Panc1 (cell line): Measurements from ENCODE around the gene PRR15. TPM values are rescaled to one million over a fixed set of nuclear protein-coding genes. Genes with fewer than 3 reads are reported as not detected.
"Not testable (repeated sequence)": the region's sequence is repeated elsewhere in the genome, so short reads cannot be mapped to it uniquely, and the experiment has no call there.

Source experiments
- ATAC-seq: fragments of 200-7000 bp; cut with Tn5 transposase; 2 replicates; pipeline ENCODE4 v1.9.1; 2020; ENCODE audit warnings: mild to moderate bottlenecking, moderate library complexity
- BruUV-seq: library from RNA; stranded (reverse); fragments of 400-500 nt; replicated peaks from 2 replicates; lab custom pipeline; 2021; lab: Mats Ljungman, UMichigan
- CTCF ChIA-PET: fragments of 300-600 bp; sonication (Branson Sonifier 250); formaldehyde crosslinking; loops from one replicate; lab custom pipeline; 2022; ENCODE audit warnings: antibody characterized with exemption; lab: Charles Lee
- POLR2A ChIA-PET: fragments of 300-600 bp; sonication (Branson Sonifier 250); formaldehyde crosslinking; loops from one replicate; lab custom pipeline; 2022; ENCODE audit warnings: antibody characterized with exemption; lab: Charles Lee
- DNase-seq: peaks from one replicate; pipeline ENCODE4 v3.0.0-alpha.2; 2010; ENCODE audit warnings: low read depth, low spot score
- H3K27ac ChIP-seq: 2 replicates; pipeline ENCODE4 v1.5.1; 2011; ENCODE audit warnings: mild to moderate bottlenecking, low read length, inconsistent platforms
- H3K27me3 ChIP-seq: fragments of 200-500 bp; sonication (Bioruptor generic); 2 replicates; pipeline ENCODE4 v1.6.0; 2014; ENCODE audit warnings: low read length, inconsistent platforms; ENCODE audit not compliant: control insufficient read depth, insufficient read depth
- H3K36me3 ChIP-seq: fragments of 200-500 bp; sonication (Bioruptor generic); 2 replicates; pipeline ENCODE4 v1.5.1; 2014; ENCODE audit warnings: inconsistent platforms, mild to moderate bottlenecking, low read length, moderate library complexity; ENCODE audit not compliant: control insufficient read depth, insufficient read depth
- H3K4me1 ChIP-seq: 2 replicates; pipeline ENCODE4 v1.5.1; 2011; ENCODE audit warnings: inconsistent platforms, mild to moderate bottlenecking, low read length, moderate library complexity; ENCODE audit not compliant: control insufficient read depth, insufficient read depth
- H3K4me3 ChIP-seq, 2 experiments: 2 replicates each; pipeline ENCODE4 v1.5.1; 2011 to 2012; ENCODE audit warnings: low read depth in 2 of 2, low read length in 2 of 2, mild to moderate bottlenecking in 2 of 2, inconsistent platforms in 1 of 2, moderate library complexity in 1 of 2
- H3K9me3 ChIP-seq: fragments of 200-500 bp; sonication (Bioruptor generic); 2 replicates; pipeline ENCODE4 v1.5.1; 2014; ENCODE audit warnings: low read depth, mild to moderate bottlenecking, inconsistent platforms, low read length, moderate library complexity; ENCODE audit not compliant: control insufficient read depth, insufficient read depth
- POLR2AphosphoS5 ChIP-seq: IDR thresholded peaks from 2 replicates; pipeline ENCODE4 v1.6.1; 2012; ENCODE audit warnings: mild to moderate bottlenecking, low read depth, low read length, moderate library complexity
- REST ChIP-seq, 2 experiments: IDR thresholded peaks; 2 replicates each; pipeline ENCODE4 v1.6.1; 2011 to 2012; ENCODE audit warnings: low read depth in 2 of 2, control low read depth in 1 of 2, low read length in 1 of 2, mild to moderate bottlenecking in 1 of 2, moderate library complexity in 1 of 2; ENCODE audit not compliant: insufficient read depth in 1 of 2
- SIN3A ChIP-seq: IDR thresholded peaks from 2 replicates; pipeline ENCODE4 v1.6.1; 2012; ENCODE audit warnings: low read depth, mild to moderate bottlenecking, low read length, moderate library complexity, borderline replicate concordance; ENCODE audit not compliant: insufficient read depth
- TCF7L2 ChIP-seq: IDR thresholded peaks from 2 replicates; pipeline ENCODE4 v1.6.1; 2011; ENCODE audit warnings: mild to moderate bottlenecking, low read depth, low read length, inconsistent platforms
- in situ Hi-C: cut with HindIII; loops from 2 replicates; pipeline ENCODE4 v1.10.0; 2016; ENCODE audit warnings: low sequenced_read_pairs, low pct_unique_long_range_greater_than_20kb
- intact Hi-C: fragments of 100-400 bp; cut with micrococcal nuclease; formaldehyde crosslinking; loops from one replicate; pipeline ENCODE4 v1.10.0; 2022; ENCODE audit not compliant: unreplicated experiment
- total RNA-seq: library from RNA; stranded (reverse); gene quantifications from one replicate; pipeline ENCODE4 v1.2.1, GENCODE V29; 2021; ENCODE audit not compliant: unreplicated experiment
- TF ChIP-seq, protein P1 (sequence below): fragments of 450-650 bp; IDR thresholded peaks from 2 replicates; pipeline ENCODE4 v1.5.1; 2017; ENCODE audit warnings: mild to moderate bottlenecking

PRR15 gene
- total RNA-seq, 1 experiment from 2014 or later = 0.23 TPM

- ATAC-seq (no peak), DNase-seq (no peak)
- H3K27ac ChIP-seq = no peak overlapping the region
- in situ Hi-C loops (no loop called here), intact Hi-C loops (no loop called here)
- no peak overlapping the region for H3K4me3 ChIP-seq
- no peak for TF ChIP-seq POLR2AphosphoS5
- TF ChIP-seq TCF7L2 = no peak
- TF ChIP-seq REST (IDR thresholded peaks at IDR 0.05; ENCODE audit: insufficient read depth in 1 of 2, low read depth in 2 of 2, low read length in 1 of 2) = no peak
- TF ChIP-seq, protein P1, sequence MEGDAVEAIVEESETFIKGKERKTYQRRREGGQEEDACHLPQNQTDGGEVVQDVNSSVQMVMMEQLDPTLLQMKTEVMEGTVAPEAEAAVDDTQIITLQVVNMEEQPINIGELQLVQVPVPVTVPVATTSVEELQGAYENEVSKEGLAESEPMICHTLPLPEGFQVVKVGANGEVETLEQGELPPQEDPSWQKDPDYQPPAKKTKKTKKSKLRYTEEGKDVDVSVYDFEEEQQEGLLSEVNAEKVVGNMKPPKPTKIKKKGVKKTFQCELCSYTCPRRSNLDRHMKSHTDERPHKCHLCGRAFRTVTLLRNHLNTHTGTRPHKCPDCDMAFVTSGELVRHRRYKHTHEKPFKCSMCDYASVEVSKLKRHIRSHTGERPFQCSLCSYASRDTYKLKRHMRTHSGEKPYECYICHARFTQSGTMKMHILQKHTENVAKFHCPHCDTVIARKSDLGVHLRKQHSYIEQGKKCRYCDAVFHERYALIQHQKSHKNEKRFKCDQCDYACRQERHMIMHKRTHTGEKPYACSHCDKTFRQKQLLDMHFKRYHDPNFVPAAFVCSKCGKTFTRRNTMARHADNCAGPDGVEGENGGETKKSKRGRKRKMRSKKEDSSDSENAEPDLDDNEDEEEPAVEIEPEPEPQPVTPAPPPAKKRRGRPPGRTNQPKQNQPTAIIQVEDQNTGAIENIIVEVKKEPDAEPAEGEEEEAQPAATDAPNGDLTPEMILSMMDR = no peak
- no peak for TF ChIP-seq SIN3A
- CTCF ChIA-PET = no interaction called here
- H3K4me1 ChIP-seq = no peaks in the 10 kb centered on the region
- H3K27me3 ChIP-seq = no peaks in the 10 kb centered on the region
- H3K9me3 ChIP-seq = no peaks in the 10 kb centered on the region
- POLR2A ChIA-PET = no interaction called here
- no TSS peak for BruUV-seq
- H3K36me3 ChIP-seq = no peaks in the 10 kb centered on the region
These were observed 36.0 kb upstream of the PRR15 start for GRCh38 chr7:29527505-29528108.

DNA sequence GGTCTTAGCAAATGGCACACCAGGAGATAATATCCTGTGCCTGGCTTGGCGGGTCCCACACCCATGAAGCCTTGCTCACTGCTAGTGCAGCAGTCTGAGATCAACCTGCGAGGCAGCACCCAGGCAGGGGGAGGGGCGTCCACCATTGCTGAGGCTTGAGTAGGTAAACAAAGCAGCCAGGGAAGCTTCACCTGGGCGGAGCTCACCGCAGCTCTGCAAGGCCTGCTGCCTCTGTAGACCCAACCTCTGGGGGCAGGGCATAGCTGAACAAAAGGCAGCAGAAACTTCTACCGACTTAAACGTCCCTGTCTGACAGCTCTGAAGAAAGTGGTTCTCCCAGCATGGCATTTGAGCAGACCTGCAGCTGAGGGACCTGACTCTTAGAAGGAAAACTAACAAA is 35.1 kb upstream of the PRR15 start:
- ATAC-seq, H3K36me3 ChIP-seq, H3K9me3 ChIP-seq, intact Hi-C loops, H3K27ac ChIP-seq, POLR2A ChIA-PET, DNase-seq, H3K27me3 ChIP-seq, H3K4me1 ChIP-seq, H3K4me3 ChIP-seq, CTCF ChIA-PET, BruUV-seq, in situ Hi-C loops: not testable (repeated sequence)

- Histone ChIP-seq H3K27me3 (no peaks in the 10 kb centered on the region), H3K4me3 (no peak overlapping the region), H3K4me1 (no peaks in the 10 kb centered on the region), H3K9me3 (no peaks in the 10 kb centered on the region), H3K27ac (no peak overlapping the region), H3K36me3 (no peaks in the 10 kb centered on the region)
- in situ Hi-C loops (no loop called here), intact Hi-C loops (no loop called here)
- DNase-seq (no peak), ATAC-seq (no peak)
- CTCF ChIA-PET = no interaction called here
- TF ChIP-seq, protein P1 = peak; percentile 20
- TF ChIP-seq REST (IDR thresholded peaks at IDR 0.05; ENCODE audit: insufficient read depth in 1 of 2, low read depth in 2 of 2, low read length in 1 of 2) = no peak
- no peak for TF ChIP-seq SIN3A
- no peak for TF ChIP-seq TCF7L2
- no peak for TF ChIP-seq POLR2AphosphoS5
- POLR2A ChIA-PET = no interaction called here
- BruUV-seq = no TSS peak
These were observed 25.2 kb upstream of the PRR15 start for GRCh38 chr7:29538389-29538788.
